Ramos (cell line): ENCODE data around the gene DDX56.
"Not testable (repeated sequence)": the region's sequence is repeated elsewhere in the genome, so short reads cannot be mapped to it uniquely, and the experiment has no call there.

ENCODE experiments used
- in situ Hi-C: fragments of 300-500 bp; cut with MboI; formaldehyde crosslinking; loops from one replicate; pipeline ENCODE4 v1.14.3; 2022; ENCODE audit warnings: low sequenced_read_pairs; ENCODE audit not compliant: unreplicated experiment

Gene DDX56

DNA sequence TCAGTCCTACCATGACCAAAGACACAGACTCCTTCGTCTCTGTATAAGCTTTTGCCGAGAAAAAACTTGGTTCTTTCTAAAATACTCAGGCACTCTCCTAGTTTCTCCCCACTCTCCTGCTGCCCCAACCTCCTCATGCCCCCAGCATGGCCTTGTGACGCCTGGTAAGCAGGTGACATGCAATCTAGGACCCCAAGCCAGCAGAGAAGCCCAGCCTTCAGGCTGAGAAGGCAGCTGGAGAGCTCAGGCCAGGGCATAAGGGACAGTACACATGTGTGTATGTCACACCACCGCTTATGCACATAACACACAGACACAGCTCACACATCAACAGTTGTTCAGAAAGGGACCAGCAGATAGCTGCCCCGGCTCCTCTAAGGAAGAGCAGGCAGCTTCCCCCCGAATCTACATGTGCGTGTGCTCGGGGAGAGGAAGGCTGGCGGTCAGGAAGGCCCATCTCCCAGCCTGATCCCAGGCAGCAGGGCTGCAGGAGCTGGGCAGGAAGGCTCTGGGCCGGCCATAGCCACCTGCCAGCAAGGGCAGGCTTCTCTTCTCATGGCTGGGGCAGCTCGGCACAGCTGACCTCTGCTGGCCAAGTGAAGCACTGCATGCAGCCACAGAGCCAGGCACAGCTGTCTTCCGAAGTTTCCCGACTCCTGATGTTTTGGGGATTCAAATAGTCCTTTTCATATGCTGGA, 8.5 kb downstream of the DDX56 start:
- in situ Hi-C loops, result no loop called here

DNA sequence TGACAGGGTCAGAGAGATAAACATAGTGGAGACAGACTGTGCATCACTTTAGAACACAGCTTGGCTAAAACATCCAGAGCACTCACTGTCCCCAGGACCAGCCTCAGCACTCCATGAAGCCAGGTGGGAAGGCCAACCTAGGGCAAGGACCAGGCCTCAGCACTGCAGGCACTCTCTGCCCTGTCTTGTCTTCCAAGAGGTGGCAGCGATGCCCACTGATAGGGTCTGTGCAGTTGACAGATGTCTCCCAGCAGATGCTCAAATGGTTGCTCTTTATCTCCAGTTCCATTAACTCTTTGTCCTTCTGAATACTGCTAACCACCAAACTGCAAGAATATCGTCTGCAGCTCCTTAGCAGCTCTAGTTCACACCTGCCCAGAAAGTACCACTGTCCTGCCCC, 9.1 kb downstream of the DDX56 start:
- in situ Hi-C loops, result no loop called here

DNA sequence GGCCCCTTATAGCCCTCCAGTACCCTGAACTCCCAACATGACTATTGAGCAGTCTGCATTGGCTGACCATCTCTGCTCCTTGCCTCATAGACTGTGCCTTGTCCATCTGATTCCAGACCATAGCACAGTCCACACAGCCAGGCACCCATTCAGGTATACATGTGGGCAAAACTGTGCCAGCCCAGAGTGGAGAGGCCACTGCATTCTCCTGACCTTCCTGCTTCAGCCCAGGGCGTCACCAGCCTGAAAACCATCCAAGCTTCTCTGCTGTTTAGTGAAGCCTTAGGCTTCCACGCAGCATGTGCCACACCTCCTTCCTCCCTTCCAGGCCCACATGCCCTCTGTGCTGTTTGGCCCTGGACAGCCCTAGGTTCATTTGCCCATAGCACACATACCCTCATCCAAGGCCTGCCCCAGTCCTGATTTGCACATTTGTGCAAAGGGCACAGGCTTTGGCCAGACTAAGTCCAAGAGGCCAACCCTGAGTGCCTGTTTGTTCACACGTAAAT, 10.5 kb downstream of the DDX56 start:
- in situ Hi-C loops, result no loop called here

DNA sequence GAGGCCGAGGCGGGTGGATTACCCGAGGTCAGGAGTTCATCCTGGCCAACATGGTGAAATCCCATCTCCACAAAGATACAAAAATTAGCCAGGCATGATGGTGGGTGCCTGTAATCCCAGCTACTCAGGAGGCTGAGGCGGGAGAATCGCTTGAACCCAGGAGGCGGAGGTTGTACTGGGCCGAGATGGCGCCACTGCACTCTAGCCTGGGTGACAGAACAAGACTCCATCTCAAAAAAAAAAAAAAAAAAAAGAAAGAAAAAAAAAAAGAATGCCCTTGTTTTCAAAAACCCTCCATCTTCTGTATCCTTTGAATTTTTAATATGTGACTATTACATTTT, 11.1 kb downstream of the DDX56 start:
- in situ Hi-C loops, result not testable (repeated sequence)

DNA sequence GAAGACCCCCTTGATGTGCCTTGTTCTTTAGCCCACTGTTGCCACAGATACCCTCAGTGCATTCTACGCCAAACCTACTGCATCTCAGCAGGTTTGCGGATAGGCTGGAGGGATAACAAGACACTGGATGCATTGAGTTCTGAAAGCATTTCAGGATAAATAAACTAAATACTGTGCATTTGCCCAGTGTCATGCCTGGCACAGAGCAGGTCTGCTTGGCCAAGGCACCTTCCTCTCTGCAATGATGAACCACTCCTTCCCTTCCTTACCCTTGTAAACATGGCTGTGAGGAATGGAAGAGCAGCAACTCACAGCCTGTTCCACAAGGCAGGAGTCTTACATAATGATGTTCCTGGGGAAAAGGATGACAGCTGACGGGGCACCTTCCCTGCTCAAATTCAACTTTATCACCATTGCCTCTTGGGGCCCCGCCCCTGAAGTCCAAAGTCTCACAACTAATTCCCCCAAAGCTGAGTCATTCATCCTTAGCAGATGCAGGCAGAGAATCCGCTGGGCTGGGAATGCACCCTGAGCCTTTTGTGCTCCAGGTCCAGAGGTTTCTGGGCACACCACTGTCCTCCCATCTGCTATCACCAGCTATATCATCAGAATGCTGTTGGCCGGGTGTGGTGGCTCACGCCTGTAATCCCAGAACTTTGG, 11.6 kb downstream of the DDX56 start:
- in situ Hi-C loops, result no loop called here

DNA sequence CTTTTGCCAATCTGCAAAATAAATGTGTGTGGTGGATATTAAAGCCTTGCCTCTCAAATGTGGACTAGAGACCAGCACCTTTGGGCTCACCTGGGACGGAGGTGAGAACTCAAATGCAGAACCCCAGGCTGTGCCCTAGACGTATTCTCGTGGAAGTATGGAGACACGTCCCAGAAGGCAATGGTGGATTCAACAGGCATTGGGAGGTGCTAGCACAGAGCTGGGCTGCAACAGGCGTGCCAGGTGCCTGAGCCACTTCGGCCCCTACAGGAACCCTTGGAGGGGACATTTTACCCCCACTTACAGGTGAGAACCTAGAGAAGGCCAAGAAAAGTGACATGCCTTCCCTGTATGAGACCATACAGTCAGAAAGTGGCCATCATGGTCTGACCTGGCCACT, 12.2 kb downstream of the DDX56 start:
- in situ Hi-C loops, result no loop called here

DNA sequence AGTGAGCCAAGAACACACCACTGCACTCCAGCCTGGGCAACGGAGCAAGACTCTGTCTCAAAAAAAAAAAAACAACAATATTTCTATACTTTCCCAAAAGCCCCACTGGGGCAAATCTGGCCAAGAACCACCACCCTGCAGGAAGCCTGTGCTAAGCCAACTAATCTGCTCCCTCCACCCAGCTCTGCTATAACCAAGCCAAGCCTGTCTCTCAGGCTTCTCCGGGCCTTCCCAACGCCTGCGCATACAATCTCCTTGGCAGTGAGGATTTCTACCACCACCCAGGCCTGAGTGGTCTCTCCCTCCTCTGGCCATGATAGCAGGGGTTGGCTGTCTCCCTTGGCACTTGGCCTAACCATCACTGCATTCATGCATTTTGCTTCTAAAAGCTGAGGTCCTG, 14.2 kb downstream of the DDX56 start:
- in situ Hi-C loops, result no loop called here

DNA sequence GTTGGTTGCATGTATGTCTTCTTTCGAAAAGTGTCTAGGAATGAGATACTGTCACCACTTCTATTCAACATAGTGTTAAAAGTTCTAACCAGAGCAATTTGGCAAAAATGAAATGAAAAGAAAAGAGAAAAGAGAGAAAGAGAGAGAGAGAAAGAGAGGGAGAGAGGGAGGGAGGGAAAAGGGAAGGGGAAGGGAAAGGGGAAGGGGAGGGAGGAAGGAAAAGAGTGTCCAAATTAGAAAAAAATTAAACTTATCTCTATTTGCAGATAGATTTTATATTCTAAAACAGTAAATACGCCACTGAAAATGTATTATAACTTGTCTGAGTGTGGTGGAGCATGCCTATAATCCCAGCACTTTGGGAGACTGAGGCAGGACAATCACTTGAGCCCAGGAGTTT, 16.2 kb downstream of the DDX56 start:
- in situ Hi-C loops, result no loop called here

DNA sequence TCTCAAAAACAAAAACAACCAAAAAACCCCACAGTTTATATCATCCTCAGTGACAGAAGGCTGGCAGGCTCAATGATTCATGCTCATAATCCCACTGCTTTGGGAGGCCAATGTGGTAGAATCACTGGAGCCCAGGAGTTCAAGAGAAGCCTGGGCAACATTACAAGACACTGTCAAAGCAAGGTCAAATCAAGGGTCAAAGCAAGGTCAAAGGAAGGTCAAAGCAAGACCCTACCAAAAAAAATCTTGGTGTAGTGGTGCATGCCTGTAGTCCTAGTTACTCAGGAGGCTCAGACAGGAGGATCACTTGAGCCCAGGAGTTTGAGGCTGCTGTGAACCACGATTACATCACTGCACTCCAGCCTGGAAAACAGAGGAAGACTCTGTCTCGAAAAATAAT, 18.4 kb downstream of the DDX56 start:
- in situ Hi-C loops, result no loop called here

DNA sequence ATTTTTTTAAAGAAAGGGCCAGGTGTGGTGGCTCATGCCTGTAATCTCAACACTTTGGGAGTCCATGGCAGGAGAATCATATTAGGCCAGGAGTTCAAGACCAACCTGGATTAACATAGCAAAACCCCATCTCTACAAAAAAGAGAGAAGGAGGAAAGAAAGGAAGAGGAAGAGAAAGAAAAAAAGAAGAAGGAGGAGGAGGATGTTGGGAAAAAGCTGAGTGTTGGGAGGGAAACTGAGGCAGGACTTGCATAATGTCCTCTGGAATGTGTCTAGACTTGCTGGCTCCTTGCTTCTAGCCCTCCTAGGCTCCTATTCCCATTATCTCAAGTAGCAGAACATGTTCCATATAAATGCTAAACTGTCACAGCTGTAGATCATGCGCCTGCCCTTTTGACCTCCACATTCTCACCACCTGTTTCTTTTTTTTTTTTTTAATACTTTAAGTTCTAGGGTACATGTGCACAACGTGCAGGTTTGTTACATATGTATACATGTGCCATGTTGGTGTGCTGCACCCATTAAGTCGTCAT, 21.2 kb downstream of the DDX56 start:
- in situ Hi-C loops, result not testable (repeated sequence)

DNA sequence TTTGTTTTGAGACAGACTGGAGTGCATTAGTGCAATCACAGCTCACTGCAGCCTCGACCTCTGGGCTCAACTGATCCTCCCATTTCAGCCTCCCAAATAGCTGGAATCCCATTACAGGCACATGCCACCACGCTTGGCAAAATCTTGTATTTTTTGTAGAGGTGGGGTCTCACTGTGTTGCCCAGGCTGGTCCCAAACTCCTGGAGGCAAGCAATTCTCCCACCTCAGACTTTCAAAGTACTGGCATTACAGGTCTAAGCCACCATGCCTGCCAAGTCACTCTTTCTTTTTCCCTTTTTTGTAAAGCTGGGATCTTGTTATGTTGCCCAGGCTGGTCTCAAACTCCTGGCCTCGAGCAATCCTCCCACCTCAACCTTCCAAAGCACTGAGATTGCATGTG, 24.3 kb downstream of the DDX56 start:
- in situ Hi-C loops, result no loop called here

DNA sequence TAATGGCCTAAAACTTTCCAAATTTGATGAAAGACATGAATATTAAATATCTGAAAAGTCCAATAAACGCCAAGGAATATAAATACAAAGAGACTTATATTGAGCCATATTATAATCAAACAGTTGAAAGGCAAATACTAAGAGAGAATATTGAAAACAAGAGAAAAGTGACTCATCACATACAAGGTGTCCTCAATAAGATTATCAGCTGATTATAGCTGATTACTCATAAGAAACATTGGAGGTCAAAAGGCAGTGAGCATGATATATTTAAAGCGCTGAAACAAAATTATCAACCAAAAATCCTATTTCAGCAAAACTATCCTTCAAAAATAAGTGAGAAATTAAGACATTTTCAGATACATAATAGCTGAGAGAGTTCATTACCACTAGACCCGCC, 24.8 kb downstream of the DDX56 start:
- in situ Hi-C loops, result no loop called here

DNA sequence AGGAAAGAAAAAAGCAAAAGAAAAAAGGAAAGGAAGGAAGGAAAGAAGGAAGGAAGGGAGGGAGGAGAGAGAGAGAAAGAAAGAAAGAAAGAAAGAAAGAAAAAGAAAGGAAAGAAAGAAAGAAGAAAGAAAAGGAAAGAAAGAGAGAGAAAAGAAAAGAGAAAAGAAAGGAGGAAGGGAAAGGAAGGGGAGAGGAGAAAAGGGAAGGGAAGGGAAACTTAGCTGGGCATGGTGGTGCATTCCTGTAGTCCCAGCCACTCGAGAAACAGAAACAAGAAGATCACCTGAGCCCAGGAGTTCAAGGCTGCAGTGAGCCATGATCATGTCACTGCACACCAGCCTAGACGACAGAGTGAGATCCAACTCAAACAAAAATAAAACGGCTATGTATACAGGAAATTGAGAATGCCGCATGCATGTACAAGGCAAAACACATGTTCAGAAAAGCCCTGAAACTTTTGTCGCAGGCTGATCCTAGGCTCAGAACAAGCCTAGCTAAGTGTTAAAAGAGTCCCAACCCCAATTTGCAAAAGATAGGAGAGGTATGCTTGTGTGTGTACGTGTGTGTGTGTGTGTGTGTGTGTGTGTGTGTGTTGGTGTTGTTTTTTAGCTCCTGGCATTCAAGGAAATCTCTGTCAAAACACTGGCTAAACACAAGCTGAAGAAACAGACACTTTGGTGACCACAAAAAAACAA, 26.0 kb downstream of the DDX56 start:
- in situ Hi-C loops, result no loop called here

DNA sequence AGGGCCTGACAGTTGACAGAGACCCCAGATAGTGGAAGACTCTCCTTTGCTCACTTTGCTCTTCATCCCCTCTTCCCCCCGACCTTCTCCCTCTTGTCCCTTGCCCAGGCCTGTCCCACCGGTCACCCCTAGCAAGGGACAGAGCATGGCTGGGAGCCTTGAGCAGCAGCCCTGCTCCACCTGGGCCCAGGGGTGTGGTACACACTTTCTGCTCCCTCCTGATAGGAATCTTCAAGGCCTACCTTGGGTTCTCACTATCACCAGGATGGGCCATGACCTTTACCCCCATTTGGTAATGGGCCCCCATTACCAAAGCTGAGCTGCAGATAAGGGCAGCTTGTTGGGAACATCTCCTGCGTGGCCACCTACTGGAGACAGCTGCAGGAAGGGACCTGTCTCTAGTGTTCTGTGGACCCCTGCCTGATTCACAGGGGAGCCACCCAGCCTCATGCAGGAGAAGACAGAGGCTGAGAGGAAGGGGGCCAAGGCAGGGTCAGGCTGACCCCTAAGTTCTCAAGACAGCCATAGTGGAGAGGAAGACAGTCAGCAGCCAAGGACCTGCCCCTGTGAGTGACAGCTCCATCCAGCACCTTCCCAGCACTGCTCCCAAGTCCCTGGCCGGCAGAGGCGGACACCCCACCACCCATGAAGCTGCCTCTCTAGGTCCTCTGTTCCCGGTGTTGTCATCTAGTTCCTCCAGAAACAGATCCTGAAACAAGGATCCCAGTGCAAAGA, 31.7 kb downstream of the DDX56 start:
- in situ Hi-C loops, result no loop called here

DNA sequence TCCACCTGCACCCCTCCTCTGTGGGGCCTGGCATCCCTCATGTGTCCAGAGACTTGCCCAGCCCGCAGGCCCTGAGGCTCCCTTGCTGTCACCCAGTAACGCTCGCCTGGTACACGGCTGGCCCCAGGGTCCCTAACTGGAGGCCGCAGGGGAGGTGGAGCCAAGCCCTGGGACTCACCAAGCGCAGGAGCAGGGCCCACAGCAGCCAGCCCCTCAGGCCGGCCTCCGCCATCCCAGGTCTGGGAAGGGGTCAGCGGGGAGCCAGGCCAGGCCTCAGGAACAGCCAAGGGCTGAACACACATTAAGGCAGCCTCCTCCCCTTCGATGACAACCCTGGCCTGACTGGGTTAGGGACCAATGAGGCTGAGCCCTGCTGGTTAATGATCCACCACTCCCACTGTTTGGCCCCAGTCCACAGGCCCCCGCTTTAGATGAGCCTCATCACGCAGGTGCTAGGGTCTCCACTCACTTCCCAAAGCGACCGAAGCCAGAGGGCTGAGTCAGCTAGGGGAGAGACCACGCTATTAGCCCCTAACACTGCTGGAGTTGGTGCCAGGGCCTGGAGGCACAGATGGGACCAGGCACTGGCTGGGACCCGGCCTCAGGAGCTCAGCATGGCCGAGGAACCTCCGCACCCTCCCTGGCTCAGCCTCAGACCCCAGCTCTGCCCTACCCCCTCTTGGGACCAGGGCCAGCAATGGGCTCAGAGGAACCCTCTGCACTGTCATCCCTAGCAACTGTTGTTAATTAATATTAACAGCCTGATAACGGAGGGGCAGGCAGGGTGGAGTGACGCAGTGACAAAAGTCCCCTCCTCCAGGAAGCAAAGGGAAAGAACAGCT, 32.5 kb downstream of the DDX56 start, which contains the start of gene NPC1L1:
Gene NPC1L1, minus strand, starts transcription at position 303 of the 842 bp plus-strand sequence. Its CDS starts 71 bp downstream, at position 232.
- in situ Hi-C loops, result no loop called here

DNA sequence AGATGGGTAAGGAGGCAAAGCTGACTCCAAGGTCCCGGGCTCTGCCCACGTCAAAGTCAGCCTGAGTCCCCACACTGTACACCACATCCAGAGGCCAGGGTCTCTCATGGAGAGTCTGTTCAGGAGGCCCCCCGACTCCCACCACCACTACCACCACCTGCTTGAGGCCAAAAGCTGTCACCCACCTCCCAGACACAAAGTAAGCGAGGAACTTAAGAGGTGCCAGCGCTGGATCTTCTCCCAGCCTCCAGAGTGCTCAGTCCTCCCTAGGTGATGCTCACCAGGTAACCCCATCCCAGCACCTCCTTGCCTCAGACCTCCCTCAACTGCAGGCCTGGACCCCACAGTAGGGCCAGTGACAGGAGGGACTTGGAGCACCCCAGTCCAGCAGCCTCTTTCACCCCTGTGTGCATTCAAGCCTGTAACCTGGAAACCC, 33.1 kb downstream of the DDX56 start:
- in situ Hi-C loops, result no loop called here

DNA sequence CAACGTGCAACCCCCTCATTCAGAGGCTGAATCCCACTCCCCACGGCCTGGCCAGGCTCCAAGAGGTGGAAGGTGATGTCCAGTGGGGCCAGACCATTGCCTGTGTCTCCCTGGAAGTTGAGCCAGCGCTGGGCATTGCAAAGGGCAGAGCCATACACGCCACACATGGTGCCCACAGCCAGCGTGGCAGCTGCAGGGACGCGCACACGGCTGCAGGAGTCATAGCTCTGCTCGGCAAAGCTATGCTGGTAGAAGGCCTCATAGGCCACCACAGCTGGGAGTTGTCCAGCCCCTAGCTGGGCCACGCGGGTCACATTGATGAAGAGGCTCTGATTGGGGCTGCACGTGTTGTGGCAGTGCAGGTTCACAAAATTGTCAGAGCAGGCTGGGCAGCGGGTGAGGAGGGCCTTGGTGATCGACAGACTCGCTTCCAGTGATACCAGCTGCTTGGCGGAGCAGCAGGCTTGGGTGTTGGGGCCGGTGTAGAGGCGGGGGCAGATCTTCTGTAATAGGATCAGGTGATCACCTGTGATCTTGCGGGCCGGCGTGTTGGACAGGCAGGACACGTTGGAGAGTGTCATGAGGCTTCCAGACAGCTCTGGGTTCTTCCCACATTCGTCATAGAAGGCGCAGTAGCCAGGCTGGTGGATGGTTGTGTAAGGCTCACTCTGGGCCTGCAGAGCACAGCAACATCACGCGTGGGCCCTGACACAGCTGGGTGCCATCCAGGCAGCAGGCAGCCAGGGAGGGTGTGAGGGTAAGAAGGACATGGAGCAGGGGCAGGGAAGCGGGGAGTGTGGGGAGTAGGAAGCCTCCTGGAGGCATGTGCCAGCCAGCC, 33.8 kb downstream of the DDX56 start:
- in situ Hi-C loops, result no loop called here

DNA sequence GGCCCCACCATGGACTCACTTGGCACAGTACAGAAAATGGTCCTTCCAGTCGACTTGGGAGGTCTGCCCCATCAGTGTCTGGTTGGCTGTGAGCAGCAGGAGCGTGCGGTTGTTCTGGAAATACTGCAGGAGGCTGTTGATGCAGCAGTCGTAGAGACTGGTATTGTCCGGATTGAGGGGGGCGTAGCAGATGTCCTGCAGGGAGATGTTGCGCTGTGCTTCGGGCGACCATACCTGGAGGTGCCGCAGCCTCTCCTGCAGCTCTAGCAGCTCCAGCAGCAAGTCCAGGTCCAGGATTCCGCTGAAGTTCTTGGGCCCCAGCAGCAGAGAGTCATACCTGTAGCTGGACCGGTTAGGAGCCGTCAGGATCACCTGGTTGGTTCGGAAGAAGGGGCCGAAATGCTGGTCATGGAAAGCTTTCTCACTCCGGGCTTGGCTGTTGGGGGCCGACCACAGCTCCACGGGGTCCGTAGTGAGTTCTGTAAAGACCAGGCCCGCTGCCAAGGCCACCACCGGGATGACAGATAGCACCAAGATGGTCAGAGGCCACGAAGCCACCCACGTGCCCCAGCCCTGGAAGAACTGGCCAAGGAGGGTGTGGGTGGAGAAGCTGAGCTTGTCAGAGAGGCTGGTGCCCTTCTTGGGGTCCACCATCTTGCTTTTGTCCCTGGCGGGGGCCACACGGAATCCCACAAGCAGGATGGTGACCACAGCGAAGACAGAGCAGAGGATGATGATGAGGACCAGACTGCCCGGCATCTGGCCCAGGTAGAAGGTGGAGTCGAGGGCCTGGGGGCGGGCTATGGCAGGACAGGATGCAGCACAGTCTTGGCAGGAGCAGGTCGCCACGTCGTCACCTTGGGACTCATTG, 34.7 kb downstream of the DDX56 start:
- in situ Hi-C loops, result no loop called here
